Body of pancreas (tissue), 4 donors: Measurements from ENCODE around the gene KIAA0586.

Source experiments
- CTCF ChIP-seq, 7 experiments: fragments of 450-650 bp in 4 of 7; fragments of 200-600 bp in 3 of 7; sonication (generic) in 3 of 7; IDR thresholded peaks; one replicate each; pipeline ENCODE4 v1.5.1; 2016 to 2019; ENCODE audit warnings: antibody characterized with exemption in 7 of 7
- POLR2A ChIP-seq, 3 donors: fragments of 450-650 bp; IDR thresholded peaks; one replicate each; pipeline ENCODE4 v1.6.1; 2016; ENCODE audit warnings: antibody characterized with exemption in 3 of 3, mild to moderate bottlenecking in 2 of 3

- no peak for TF ChIP-seq CTCF (IDR thresholded peaks at IDR 0.05)
- no peak for TF ChIP-seq POLR2A (IDR thresholded peaks at IDR 0.05)
These were observed 25.9 kb upstream of the KIAA0586 start for GRCh38 chr14:58401587-58401986.
